HG03135 (cell line): Measurements from ENCODE around the gene ROBO3.
A peak's percentile ranks its signal among the peaks of the same experiment; 100 is the strongest.

ENCODE experiments used
- ATAC-seq: cut with Tn5 transposase; IDR thresholded peaks from one replicate; pipeline ENCODE4 v1.9.1; 2021; ENCODE audit warnings: mild to moderate bottlenecking, moderate library complexity; ENCODE audit not compliant: unreplicated experiment

Gene ROBO3

DNA sequence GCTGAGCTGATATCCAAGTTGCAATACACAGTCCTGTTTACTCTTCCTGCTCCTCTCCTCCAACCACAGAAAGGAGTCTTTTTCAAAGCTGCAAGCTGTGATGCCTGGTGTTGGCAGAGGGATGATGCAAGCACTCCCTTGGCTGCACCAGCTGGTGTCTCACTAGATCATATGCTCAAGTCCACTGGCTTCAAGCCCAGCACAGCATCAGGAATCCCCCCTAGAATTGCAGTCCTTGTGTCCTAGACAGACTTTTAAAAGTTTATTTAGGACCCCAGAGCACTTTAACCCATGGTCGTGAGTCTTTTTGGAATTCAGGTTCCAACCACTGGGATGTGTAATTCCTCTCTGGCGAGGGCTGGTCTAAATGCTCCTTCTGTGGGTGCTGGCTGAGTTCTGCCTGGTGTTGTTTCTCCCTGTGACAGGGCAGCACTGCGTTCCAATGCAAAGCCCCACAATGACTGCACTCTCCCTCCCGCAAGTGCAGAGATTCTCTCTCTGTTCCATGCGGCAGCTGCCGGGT, 51.9 kb downstream of the ROBO3 start:
- no peak for ATAC-seq

- ATAC-seq: no peak
Observed at GRCh38 chr11:124918950-124919349, 53.7 kb downstream of the ROBO3 start, which contains the start of gene HEPN1. TSS of gene HEPN1 (plus strand) at chr11:124919250.

- no peak for ATAC-seq
Observed at GRCh38 chr11:124919898-124920297, 54.7 kb downstream of the ROBO3 start.

- no peak for ATAC-seq
Observed at GRCh38 chr11:124920356-124920755, 55.1 kb downstream of the ROBO3 start.

GRCh38 chr11:124920870-124921609, 55.8 kb downstream of the ROBO3 start:
- ATAC-seq: peak; percentile 54

DNA sequence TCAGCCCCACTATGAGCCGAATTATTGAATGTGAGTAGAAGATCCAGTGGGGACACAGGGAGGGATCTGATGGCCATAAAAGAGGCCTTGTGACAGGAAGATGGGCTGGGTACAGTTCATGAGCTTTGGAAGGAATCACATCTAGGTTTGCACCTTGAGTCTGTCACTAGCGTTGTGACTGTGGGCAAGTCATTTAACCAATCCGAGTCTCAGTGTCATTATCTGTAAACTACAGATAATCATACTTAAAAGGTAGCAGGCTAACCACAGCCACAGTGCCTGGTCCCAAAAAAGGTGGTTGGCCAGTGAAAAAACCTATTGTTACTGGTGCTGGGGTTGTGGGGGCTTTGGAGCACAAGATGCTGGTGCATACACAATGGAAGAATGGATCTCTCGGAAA, 57.6 kb downstream of the ROBO3 start:
- no peak for ATAC-seq

DNA sequence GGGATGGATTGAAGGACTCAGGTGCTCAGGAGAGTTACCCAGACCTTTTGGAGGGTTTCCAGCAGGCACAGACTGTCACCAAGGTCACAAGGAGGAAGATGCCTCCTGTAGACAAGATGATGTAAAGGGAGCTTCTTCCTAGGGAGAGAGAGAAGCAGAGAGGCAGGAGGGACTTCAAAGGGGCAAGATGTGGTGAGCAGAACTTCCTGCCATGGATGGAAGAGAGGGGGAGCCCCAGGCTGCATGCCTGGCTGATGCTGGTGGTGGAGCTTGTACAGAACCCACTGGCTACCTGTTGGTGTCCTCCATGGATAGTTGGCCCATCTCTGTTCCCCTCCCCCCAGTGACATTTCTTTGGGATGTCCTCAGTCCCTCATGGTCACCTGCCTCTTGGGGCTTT, 58.1 kb downstream of the ROBO3 start:
- no peak for ATAC-seq

- ATAC-seq: no peak
Observed at GRCh38 chr11:124928942-124929665, 63.9 kb downstream of the ROBO3 start.

DNA sequence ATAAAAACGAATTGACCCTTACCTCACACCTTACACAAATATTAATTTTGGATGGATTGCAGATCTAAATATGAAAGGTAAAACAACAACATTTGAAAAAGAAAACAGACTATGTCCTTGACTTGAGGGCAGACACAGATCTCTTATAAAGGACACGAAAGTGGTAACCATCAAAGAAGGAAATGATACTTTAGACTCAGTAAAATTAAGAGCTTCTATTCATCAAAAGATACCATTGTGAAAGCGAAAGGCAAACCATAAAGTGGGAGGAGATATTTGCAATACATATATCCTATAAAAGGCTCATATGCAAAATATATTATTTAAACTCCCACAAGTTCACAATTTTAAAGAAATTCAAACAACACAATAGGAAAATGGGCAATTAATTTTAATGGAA, 65.6 kb downstream of the ROBO3 start:
- ATAC-seq: peak; percentile 91
